Ascending aorta (tissue), 2 donors: ENCODE measurements around the gene ALKBH5. TPM values are rescaled to one million over a fixed set of nuclear protein-coding genes. Genes with fewer than 3 reads are reported as not detected.

Experiments used
- DNase-seq, 2 donors: peaks; one replicate each; pipeline ENCODE4 v3.0.0-alpha.2; 2019; ENCODE audit warnings: low spot score in 2 of 2
- H3K27ac ChIP-seq, 2 donors: fragments of 200-600 bp; sonication (generic); one replicate each; pipeline ENCODE4 v1.5.1; 2016 to 2017; ENCODE audit warnings: mild to moderate bottlenecking in 1 of 2
- H3K27me3 ChIP-seq: fragments of 200-600 bp; sonication (generic); one replicate; pipeline ENCODE4 v1.5.1; 2017
- H3K36me3 ChIP-seq, 2 donors: fragments of 200-600 bp; sonication (generic); one replicate each; pipeline ENCODE4 v1.5.1; 2016
- H3K4me1 ChIP-seq, 2 donors: fragments of 200-600 bp; sonication (generic); one replicate each; pipeline ENCODE4 v1.5.1; 2016 to 2017; ENCODE audit warnings: mild to moderate bottlenecking in 1 of 2
- H3K4me3 ChIP-seq, 2 donors: fragments of 200-600 bp; sonication (generic); one replicate each; pipeline ENCODE4 v1.5.1; 2016 to 2017; ENCODE audit warnings: mild to moderate bottlenecking in 1 of 2
- H3K9me3 ChIP-seq, 2 donors: fragments of 200-600 bp; sonication (generic); one replicate each; pipeline ENCODE4 v1.5.1; 2016
- intact Hi-C: fragments of 100-400 bp; cut with DNase I; formaldehyde crosslinking; loops from one replicate; pipeline ENCODE4 v1.15.1; 2023
- total RNA-seq: library from RNA; depleted of rRNA; stranded (reverse); fragments of >200 nt; gene quantifications from one replicate; pipeline ENCODE4 v1.1.0, GENCODE V29; 2016
- TF ChIP-seq, protein P1 (sequence below), 3 experiments: fragments of 200-600 bp in 2 of 3; fragments of 450-650 bp in 1 of 3; sonication (generic) in 2 of 3; IDR thresholded peaks; one replicate each; pipeline ENCODE4 v1.5.1; 2016 to 2019; ENCODE audit warnings: antibody characterized with exemption in 3 of 3, mild to moderate bottlenecking in 1 of 3, moderate library complexity in 1 of 3

ALKBH5 gene
- total RNA-seq, 1 donor from 2014 or later = 73.4 TPM

GRCh38 chr17:18224053-18224386, 40.4 kb downstream of the ALKBH5 start:
- TF ChIP-seq, protein P1, sequence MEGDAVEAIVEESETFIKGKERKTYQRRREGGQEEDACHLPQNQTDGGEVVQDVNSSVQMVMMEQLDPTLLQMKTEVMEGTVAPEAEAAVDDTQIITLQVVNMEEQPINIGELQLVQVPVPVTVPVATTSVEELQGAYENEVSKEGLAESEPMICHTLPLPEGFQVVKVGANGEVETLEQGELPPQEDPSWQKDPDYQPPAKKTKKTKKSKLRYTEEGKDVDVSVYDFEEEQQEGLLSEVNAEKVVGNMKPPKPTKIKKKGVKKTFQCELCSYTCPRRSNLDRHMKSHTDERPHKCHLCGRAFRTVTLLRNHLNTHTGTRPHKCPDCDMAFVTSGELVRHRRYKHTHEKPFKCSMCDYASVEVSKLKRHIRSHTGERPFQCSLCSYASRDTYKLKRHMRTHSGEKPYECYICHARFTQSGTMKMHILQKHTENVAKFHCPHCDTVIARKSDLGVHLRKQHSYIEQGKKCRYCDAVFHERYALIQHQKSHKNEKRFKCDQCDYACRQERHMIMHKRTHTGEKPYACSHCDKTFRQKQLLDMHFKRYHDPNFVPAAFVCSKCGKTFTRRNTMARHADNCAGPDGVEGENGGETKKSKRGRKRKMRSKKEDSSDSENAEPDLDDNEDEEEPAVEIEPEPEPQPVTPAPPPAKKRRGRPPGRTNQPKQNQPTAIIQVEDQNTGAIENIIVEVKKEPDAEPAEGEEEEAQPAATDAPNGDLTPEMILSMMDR (IDR thresholded peaks at IDR 0.05) = no peak
- Histone ChIP-seq H3K27ac (peak overlapping the region in 1 of 2 donors; percentile 31), H3K4me3 (no peak overlapping the region), H3K36me3 (no peaks in the 10 kb centered on the region), H3K27me3 (no peaks in the 10 kb centered on the region), H3K9me3 (no peaks in the 10 kb centered on the region), H3K4me1 (peaks cover 4 to 14% of the 10 kb centered on the region in 2 donors)
- no peak for DNase-seq
- intact Hi-C loops = no loop called here

GRCh38 chr17:18224387-18225120, 40.9 kb downstream of the ALKBH5 start:
- TF ChIP-seq, protein P1 (IDR thresholded peaks at IDR 0.05) = no peak
- Histone ChIP-seq H3K4me1 (peaks cover 4 to 14% of the 10 kb centered on the region in 2 donors), H3K27me3 (no peaks in the 10 kb centered on the region), H3K36me3 (no peaks in the 10 kb centered on the region), H3K4me3 (peak overlapping the region; percentile 44 to 61), H3K27ac (peak overlapping the region; percentile 31 to 49), H3K9me3 (no peaks in the 10 kb centered on the region)
- no peak for DNase-seq
- intact Hi-C loops = loop anchor here (1.0 to 5.0 kb wide), 3 partner anchors 36 to 88 kb away; partner anchors contain the start of genes ALKBH5, MIEF2 and TOP3A

GRCh38 chr17:18225121-18225641, 41.6 kb downstream of the ALKBH5 start, which contains the start of gene LLGL1:
Gene LLGL1, plus strand, starts transcription at chr17:18225635. Its CDS starts 48 bp downstream, at chr17:18225683.
- TF ChIP-seq, protein P1 (IDR thresholded peaks at IDR 0.05) = no peak
- H3K4me3 ChIP-seq = peak within 1 kb of the TSS; percentile 69 to 74
- DNase-seq = peak; percentile 85 to 98
- peak within 1 kb of the TSS; percentile 45 to 56 for H3K27ac ChIP-seq
- intact Hi-C loops = loop anchor here (1.0 to 5.0 kb wide), 3 partner anchors 35 to 87 kb away; partner anchors contain the start of genes ALKBH5, MIEF2 and TOP3A
- H3K4me1 ChIP-seq = peaks cover 4 to 14% of the 10 kb centered on the region in 2 donors
- no peaks in the 10 kb centered on the region for H3K27me3 ChIP-seq
- H3K36me3 ChIP-seq = no peaks in the 10 kb centered on the region
- H3K9me3 ChIP-seq = no peaks in the 10 kb centered on the region

- no peaks in the 10 kb centered on the region for H3K27me3 ChIP-seq
- DNase-seq = no peak
- no peaks in the 10 kb centered on the region for H3K9me3 ChIP-seq
- TF ChIP-seq, protein P1 (IDR thresholded peaks at IDR 0.05) = no peak
- intact Hi-C loops = loop anchor here (1.0 to 5.0 kb wide), 3 partner anchors 35 to 87 kb away; partner anchors contain the start of genes ALKBH5, MIEF2 and TOP3A
- peaks cover 4 to 14% of the 10 kb centered on the region in 2 donors for H3K4me1 ChIP-seq
- no peaks in the 10 kb centered on the region for H3K36me3 ChIP-seq
- peak overlapping the region; percentile 69 to 74 for H3K4me3 ChIP-seq
- peak overlapping the region; percentile 45 to 56 for H3K27ac ChIP-seq
These were observed 42.1 kb downstream of the ALKBH5 start for GRCh38 chr17:18225642-18226283.

DNA sequence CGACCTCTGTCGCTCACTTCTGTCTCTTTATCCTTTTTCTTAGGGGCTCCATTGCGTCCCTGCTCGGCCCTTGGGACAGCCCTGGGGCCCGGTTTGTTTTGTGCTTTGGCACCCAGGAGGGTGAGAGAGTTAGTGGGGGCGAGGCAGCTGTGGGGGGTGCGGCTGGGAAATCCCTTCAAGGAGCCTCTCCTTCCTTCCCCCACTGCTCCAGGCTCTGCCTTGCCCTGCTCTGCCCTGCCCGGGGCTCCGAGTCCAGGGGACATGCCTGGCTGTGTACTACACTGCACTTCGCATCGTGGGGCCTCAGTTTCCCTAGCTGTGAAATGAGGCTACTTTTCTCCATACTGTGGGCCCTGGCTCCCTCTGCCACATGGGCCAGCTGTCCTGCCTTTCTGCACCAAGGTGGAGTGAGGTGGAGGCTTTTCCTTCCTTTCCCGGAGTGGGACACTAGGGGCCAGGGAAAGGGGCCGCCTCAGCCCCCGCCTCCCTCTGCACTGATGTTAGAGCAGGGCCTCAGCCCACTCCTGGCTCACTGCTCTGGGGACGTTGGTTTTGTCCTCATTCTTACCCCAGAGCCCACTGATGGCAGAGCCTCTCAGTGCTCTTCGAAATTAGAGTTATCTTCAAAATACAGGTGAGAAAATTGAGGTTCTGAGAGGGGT, 42.8 kb downstream of the ALKBH5 start:
- H3K4me3 ChIP-seq = peak overlapping the region; percentile 69 to 74
- peaks cover 4 to 14% of the 10 kb centered on the region in 2 donors for H3K4me1 ChIP-seq
- no peaks in the 10 kb centered on the region for H3K27me3 ChIP-seq
- no peaks in the 10 kb centered on the region for H3K9me3 ChIP-seq
- TF ChIP-seq, protein P1 (IDR thresholded peaks at IDR 0.05) = no peak
- H3K36me3 ChIP-seq = no peaks in the 10 kb centered on the region
- no peak for DNase-seq
- intact Hi-C loops = loop anchor here (5.0 kb wide), 1 partner anchor 86 kb away; the partner anchor contains the start of gene TOP3A
- H3K27ac ChIP-seq = peak overlapping the region; percentile 14 to 45
